T47D (cell line): ENCODE measurements around the gene HDGF.

Source experiments
- DNase-seq, 2 experiments: peaks; one replicate each; pipeline versions ENCODE4 v3.0.0 to v3.0.0-alpha.2; 2011 to 2012; ENCODE audit warnings: low read depth in 1 of 2, low spot score in 1 of 2
- JUND ChIP-seq: IDR thresholded peaks from 2 replicates; pipeline ENCODE4 v1.6.1; 2012; ENCODE audit warnings: low read depth
- in situ Hi-C: cut with HindIII; loops from 2 replicates; pipeline ENCODE4 v1.10.0; 2016; ENCODE audit warnings: low sequenced_read_pairs, low pct_unique_long_range_greater_than_20kb

Gene HDGF

DNA sequence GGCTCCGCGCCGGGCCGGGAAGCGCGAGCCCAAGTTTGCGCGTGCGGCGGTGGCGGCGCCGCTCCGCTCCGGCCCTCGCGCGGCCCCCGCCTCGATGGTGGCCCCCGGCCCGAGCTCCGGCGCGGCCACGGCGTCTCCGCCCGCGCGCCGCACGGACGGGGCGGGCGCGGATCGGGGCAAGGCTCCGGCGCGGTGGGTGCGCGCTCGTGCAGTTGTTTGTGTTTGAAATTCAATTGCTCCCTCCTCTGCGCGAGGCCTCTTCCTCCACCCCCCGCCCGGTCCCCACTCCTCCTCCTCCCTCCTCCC, at the start of gene HDGF:
HDGF (minus strand) TSS at position 225 of the 306 bp plus-strand sequence. CDS start 246 bp downstream, outside the sequence.
- no peak for TF ChIP-seq JUND
- in situ Hi-C loops, result no loop called here
- DNase-seq, result no peak

DNA sequence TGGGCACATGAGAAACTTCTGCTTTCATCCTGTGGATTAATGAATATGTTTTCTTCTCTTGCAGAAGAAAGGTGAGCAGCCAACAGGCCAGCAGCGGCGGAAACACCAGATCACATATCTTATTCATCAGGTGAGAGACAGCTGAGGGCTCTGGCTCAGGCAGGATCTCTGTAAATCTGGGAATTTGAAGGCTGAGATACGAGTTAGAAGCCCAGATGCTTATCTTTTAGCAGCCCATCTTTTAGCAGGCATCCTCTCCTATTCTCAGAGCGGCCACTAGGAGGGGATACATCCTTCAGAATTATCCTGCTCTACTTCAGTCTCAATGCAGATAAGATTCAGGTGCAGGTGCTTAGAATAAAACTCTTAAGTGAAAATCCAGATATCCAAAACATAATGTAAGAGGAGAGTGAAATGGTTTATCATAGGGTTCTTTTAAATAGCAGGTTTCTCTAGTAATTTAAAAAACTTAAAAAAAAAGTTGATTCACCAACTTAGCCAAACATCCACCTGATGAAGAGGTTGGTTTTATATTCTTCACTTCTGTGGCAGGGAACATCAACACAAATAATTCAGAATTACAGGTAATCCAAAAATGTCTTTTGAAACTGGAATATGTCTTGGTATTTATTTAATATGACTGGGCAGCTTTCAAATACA, 45.9 kb upstream of the HDGF start:
- in situ Hi-C loops, result no loop called here
- no peak for TF ChIP-seq JUND
- peak; percentile 48 to 78 for DNase-seq

- no peak for DNase-seq
- TF ChIP-seq JUND, result no peak
- in situ Hi-C loops, result no loop called here
Observed at GRCh38 chr1:156796340-156797097, 45.0 kb upstream of the HDGF start.

DNA sequence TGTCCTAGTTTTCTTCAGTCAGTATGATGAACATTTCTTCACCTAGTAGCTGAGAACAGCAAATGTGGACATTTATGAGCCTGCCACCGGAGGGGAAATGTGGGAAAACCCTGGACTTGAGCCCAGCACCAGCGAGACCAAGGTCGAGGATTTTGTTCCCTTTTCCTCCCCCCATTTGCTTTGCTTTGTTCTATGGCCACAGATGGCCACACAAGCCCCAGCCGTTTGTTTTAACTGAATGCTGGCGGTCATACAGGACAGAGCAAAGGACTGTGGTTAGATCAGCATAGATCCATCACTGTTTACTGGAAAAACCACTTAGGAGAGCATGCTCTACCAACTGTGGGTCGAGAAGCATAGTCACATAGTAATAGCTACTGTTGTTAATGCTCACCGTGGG, 44.3 kb upstream of the HDGF start:
- DNase-seq, result no peak
- in situ Hi-C loops, result no loop called here

GRCh38 chr1:156795374-156795733, 43.9 kb upstream of the HDGF start:
- no peak for DNase-seq
- TF ChIP-seq JUND, result no peak
- in situ Hi-C loops, result no loop called here

More for the DNA sequence above, 44.3 kb upstream of the HDGF start:
- no peak for TF ChIP-seq JUND

GRCh38 chr1:156794506-156795373, 43.3 kb upstream of the HDGF start:
- no peak for TF ChIP-seq JUND
- DNase-seq, result no peak
- in situ Hi-C loops, result no loop called here

- DNase-seq, result no peak
- in situ Hi-C loops, result no loop called here
- no peak for TF ChIP-seq JUND
Observed at GRCh38 chr1:156789621-156790318, 38.3 kb upstream of the HDGF start.

DNA sequence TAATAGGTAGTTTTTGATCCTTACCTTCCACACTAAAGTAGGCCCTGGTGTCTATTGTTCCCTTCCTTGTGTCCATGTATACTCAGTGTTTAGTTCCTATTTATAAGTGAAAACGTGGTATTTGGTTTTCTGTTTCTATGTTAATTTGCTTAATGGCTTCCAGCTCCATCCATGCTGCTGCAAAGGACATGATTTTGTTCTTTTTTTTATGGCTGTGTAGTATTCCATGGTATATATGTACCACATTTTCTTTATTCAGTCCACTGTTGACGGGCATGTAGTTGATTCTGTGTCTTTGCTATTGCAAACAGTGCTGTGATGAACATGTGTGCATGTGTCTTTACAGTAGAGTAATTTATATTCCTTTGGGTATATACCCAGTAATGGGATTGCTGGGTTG, 36.7 kb upstream of the HDGF start:
- in situ Hi-C loops, result no loop called here
- no peak for DNase-seq
- TF ChIP-seq JUND, result no peak

- no peak for DNase-seq
- in situ Hi-C loops, result no loop called here
- TF ChIP-seq JUND, result no peak
Observed at GRCh38 chr1:156786640-156787039, 35.2 kb upstream of the HDGF start.

- TF ChIP-seq JUND, result no peak
- DNase-seq, result no peak
- in situ Hi-C loops, result no loop called here
Observed at GRCh38 chr1:156785458-156785857, 34.0 kb upstream of the HDGF start.

- in situ Hi-C loops, result no loop called here
- no peak for DNase-seq
- TF ChIP-seq JUND, result no peak
Observed at GRCh38 chr1:156781585-156782186, 30.2 kb upstream of the HDGF start.

- in situ Hi-C loops, result no loop called here
- DNase-seq, result no peak
- no peak for TF ChIP-seq JUND
Observed at GRCh38 chr1:156777573-156777972, 26.1 kb upstream of the HDGF start.
